HG03565 (cell line): ENCODE results near the gene BATF.
A peak's percentile ranks its signal among the peaks of the same experiment; 100 is the strongest.
"Not testable (repeated sequence)": the region's sequence is repeated elsewhere in the genome, so short reads cannot be mapped to it uniquely, and the experiment has no call there.

ENCODE experiments used
- ATAC-seq: cut with Tn5 transposase; IDR thresholded peaks from one replicate; pipeline ENCODE4 v1.9.1; 2021; ENCODE audit warnings: mild to moderate bottlenecking, moderate library complexity; ENCODE audit not compliant: unreplicated experiment

BATF gene

GRCh38 chr14:75522224-75522982 is at the start of gene BATF:
Gene BATF, plus strand, starts transcription at chr14:75522469. Its CDS starts 214 bp downstream, at chr14:75522683.
- no peak for ATAC-seq

- ATAC-seq = not testable (repeated sequence)
Measured at GRCh38 chr14:75474127-75474526, 48.1 kb upstream of the BATF start.

- no peak for ATAC-seq
Measured at GRCh38 chr14:75476274-75476995, 45.8 kb upstream of the BATF start.

GRCh38 chr14:75477881-75478280 is 44.4 kb upstream of the BATF start:
- no peak for ATAC-seq

- no peak for ATAC-seq
Measured at GRCh38 chr14:75479770-75480600, 42.3 kb upstream of the BATF start.

GRCh38 chr14:75482366-75482765 is 39.9 kb upstream of the BATF start:
- no peak for ATAC-seq

- ATAC-seq = no peak
Measured at GRCh38 chr14:75484711-75485429, 37.4 kb upstream of the BATF start.

- ATAC-seq = no peak
Measured at GRCh38 chr14:75486318-75486717, 36.0 kb upstream of the BATF start.

GRCh38 chr14:75487155-75487671 is 35.1 kb upstream of the BATF start:
- ATAC-seq = peak; percentile 51

- no peak for ATAC-seq
Measured at GRCh38 chr14:75489480-75489837, 32.8 kb upstream of the BATF start.

- ATAC-seq = no peak
Measured at GRCh38 chr14:75491376-75491978, 30.8 kb upstream of the BATF start.

- no peak for ATAC-seq
Measured at GRCh38 chr14:75492832-75493591, 29.3 kb upstream of the BATF start.

GRCh38 chr14:75493592-75494087 is 28.6 kb upstream of the BATF start:
- ATAC-seq = no peak

- no peak for ATAC-seq
Measured at GRCh38 chr14:75494896-75495295, 27.4 kb upstream of the BATF start.

GRCh38 chr14:75495399-75495798 is 26.9 kb upstream of the BATF start:
- no peak for ATAC-seq

GRCh38 chr14:75495882-75496281 is 26.4 kb upstream of the BATF start:
- ATAC-seq = no peak

- no peak for ATAC-seq
Measured at GRCh38 chr14:75496755-75497154, 25.5 kb upstream of the BATF start.

GRCh38 chr14:75497191-75497590 is 25.1 kb upstream of the BATF start:
- peak; percentile 45 for ATAC-seq

- no peak for ATAC-seq
Measured at GRCh38 chr14:75497701-75498100, 24.6 kb upstream of the BATF start.
